Testis (tissue), 3 donors: Measurements from ENCODE around the gene PLCXD1. TPM values are rescaled to one million over a fixed set of nuclear protein-coding genes. Genes with fewer than 3 reads are reported as not detected.
"Not testable (repeated sequence)": the region's sequence is repeated elsewhere in the genome, so short reads cannot be mapped to it uniquely, and the experiment has no call there.

Source experiments
- DNase-seq: peaks from one replicate; pipeline ENCODE4 v3.0.0-alpha.2; 2019
- H3K27ac ChIP-seq, 2 donors: fragments of 200-600 bp; sonication (generic); one replicate each; pipeline ENCODE4 v1.5.1; 2019
- H3K27me3 ChIP-seq: fragments of 200-600 bp; sonication (generic); one replicate; pipeline ENCODE4 v1.5.1; 2019
- H3K36me3 ChIP-seq: fragments of 200-600 bp; sonication (generic); one replicate; pipeline ENCODE4 v1.5.1; 2017; ENCODE audit warnings: low read depth; ENCODE audit errors: missing control alignments
- H3K4me1 ChIP-seq: fragments of 200-600 bp; sonication (generic); one replicate; pipeline ENCODE4 v1.5.1; 2019
- H3K4me3 ChIP-seq, 2 donors: fragments of 200-600 bp; sonication (generic); one replicate each; pipeline ENCODE4 v1.5.1; 2017 to 2019
- H3K9me3 ChIP-seq: fragments of 200-600 bp; sonication (generic); one replicate; pipeline ENCODE4 v1.5.1; 2017
- POLR2A ChIP-seq: fragments of 450-650 bp; IDR thresholded peaks from one replicate; pipeline ENCODE4 v1.6.1; 2017; ENCODE audit warnings: antibody characterized with exemption, mild to moderate bottlenecking, moderate library complexity
- WGBS, 2 donors: methylation state at CpG; one replicate each; pipeline ENCODE4 v1.1.5; 2018; 5-methylcytosine and 5-hydroxymethylcytosine counted together
- intact Hi-C: fragments of 100-400 bp; cut with DNase I; formaldehyde crosslinking; loops from one replicate; pipeline ENCODE4 v1.15.1; 2023; ENCODE audit warnings: low total_unique reads
- polyA plus RNA-seq: library from polyadenylated mRNA; stranded (reverse); fragments of 350-450 nt; fragmentation: Illumina TruSeq; extraction: RNeasy Lipid Tissue Mini Kit (QIAGEN cat#74804); gene quantifications from one replicate; pipeline ENCODE4 v1.2.3, GENCODE V29; 2014; ENCODE audit warnings: low read depth, low replicate concordance; ENCODE audit not compliant: insufficient read depth
- total RNA-seq, 2 donors: library from RNA; depleted of rRNA; stranded (reverse); fragments of >200 nt; gene quantifications; one replicate each; pipeline ENCODE4 v1.2.3, GENCODE V29; 2016
- TF ChIP-seq, protein P1 (sequence below), 3 experiments: fragments of 450-650 bp in 2 of 3; fragments of 200-600 bp in 1 of 3; sonication (generic) in 1 of 3; IDR thresholded peaks; one replicate each; pipeline ENCODE4 v1.5.1; 2016 to 2019; ENCODE audit warnings: antibody characterized with exemption in 3 of 3, mild to moderate bottlenecking in 2 of 3, moderate library complexity in 1 of 3

Gene PLCXD1
- total and polyA plus RNA-seq, 3 donors from 2014 or later: 14.6 to 24.0 (median 15.7) TPM

DNA sequence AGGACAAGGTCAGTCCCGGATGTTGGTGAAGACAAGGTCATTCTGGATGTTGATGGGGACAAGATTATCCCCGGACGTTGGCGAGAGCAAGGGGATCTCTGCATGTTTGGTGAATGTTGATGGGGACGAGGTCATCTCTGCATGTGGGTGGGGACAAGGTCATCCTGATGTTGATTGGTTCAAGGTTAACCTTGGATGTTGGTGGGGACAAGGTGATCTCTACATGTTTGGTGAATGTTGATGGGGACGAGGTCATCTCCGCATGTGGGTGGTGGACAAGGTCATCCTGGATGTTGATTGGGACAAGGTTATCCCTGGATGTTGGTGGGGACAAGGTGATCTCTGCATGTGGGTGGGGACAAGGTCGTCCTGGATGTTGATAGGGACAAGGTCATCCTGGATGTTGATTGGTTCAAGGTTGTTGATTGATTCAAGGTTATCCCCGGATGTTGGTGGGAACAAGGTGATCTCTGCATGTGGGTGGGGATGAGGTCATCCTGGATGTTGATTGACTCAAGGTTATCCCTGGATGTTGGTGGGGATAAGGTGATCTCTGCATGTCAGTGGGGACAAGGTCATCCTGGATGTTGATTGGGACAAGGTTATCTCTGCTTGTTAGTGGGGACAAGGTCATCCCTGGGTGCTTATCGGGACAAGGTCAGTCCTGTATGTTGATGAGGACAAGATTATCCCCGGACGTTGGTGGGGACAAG lies 28.8 kb upstream of the PLCXD1 start:
- intact Hi-C loops: no loop called here
- TF ChIP-seq, protein P1, sequence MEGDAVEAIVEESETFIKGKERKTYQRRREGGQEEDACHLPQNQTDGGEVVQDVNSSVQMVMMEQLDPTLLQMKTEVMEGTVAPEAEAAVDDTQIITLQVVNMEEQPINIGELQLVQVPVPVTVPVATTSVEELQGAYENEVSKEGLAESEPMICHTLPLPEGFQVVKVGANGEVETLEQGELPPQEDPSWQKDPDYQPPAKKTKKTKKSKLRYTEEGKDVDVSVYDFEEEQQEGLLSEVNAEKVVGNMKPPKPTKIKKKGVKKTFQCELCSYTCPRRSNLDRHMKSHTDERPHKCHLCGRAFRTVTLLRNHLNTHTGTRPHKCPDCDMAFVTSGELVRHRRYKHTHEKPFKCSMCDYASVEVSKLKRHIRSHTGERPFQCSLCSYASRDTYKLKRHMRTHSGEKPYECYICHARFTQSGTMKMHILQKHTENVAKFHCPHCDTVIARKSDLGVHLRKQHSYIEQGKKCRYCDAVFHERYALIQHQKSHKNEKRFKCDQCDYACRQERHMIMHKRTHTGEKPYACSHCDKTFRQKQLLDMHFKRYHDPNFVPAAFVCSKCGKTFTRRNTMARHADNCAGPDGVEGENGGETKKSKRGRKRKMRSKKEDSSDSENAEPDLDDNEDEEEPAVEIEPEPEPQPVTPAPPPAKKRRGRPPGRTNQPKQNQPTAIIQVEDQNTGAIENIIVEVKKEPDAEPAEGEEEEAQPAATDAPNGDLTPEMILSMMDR (IDR thresholded peaks at IDR 0.05): no peak
- TF ChIP-seq POLR2A: no peak
- H3K4me1 ChIP-seq: no peaks in the 10 kb centered on the region
- DNase-seq: no peak
- H3K4me3 ChIP-seq: no peak overlapping the region
- no peaks in the 10 kb centered on the region for H3K27me3 ChIP-seq
- H3K27ac ChIP-seq: no peak overlapping the region
- H3K36me3 ChIP-seq: no peaks in the 10 kb centered on the region
- H3K9me3 ChIP-seq: no peaks in the 10 kb centered on the region
- WGBS, 2 donors: 70 to 84% methylated on average over 12 of the region's 12 CpGs

DNA sequence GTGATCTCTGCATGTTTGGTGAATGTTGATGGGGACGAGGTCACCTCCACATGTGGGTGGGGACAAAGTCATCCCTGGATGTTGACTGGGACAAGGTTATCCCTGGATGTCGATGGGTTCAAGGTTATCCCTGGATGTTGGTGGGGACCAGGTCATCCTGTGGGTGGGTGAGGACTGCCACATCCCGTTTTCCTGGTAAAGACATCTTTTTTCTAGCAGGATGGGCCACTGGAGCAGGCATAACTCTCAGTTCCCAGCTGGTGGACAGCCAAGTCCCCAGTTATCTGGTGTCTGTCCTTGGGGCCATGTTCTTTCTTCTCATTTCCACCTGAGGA lies 28.3 kb upstream of the PLCXD1 start:
- WGBS, 2 donors: 86 to 93% methylated on average over 2 to 3 of the region's 3 CpGs
- H3K36me3 ChIP-seq: no peaks in the 10 kb centered on the region
- no peaks in the 10 kb centered on the region for H3K9me3 ChIP-seq
- no peak overlapping the region for H3K4me3 ChIP-seq
- H3K27ac ChIP-seq: no peak overlapping the region
- no peak for TF ChIP-seq POLR2A
- no peak for DNase-seq
- H3K4me1 ChIP-seq: no peaks in the 10 kb centered on the region
- intact Hi-C loops: no loop called here
- H3K27me3 ChIP-seq: no peaks in the 10 kb centered on the region

DNA sequence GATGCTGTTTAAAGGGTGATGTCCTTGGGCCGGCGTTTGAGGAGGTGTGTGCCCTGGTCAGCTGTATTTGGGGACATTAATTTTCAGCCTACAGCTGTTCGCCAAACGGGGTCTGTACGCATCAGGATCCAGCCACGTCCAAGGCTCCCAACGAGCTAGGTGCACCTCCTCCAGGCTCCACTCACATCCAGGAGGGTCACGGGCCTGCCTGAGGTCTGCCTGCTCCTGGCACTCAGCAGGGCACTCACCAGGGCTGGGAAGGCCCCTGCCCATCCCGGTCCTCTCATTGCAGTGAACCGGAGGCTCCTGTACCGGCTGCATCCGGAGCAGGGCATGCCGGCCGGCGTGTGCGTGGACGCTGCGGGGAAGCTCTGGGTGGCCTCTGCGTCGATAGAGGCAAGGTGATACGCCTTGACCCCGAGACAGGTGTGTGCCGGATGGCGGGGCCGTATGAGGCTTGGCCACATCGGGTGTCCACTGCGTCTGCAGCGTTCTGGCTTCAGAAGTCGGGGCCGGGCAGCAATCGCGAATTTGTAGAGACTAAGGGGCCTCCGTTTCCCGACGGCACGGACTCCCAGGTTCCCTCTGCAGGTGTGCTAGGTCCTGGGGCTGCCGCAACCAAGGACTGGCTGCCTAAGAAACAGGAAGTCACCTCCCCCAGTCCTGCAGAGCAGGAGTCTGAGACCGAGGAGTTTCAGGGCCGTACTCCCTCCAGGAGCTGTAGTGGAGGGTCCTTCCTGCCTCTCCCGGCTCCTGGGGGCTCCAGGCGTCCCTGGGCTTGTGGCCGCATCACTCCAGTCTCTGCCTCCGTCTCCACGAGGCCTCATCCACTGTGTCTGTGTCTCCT lies 27.5 kb upstream of the PLCXD1 start:
- 89 to 92% methylated on average over 34 to 44 of the region's 44 CpGs for WGBS, 2 donors
- intact Hi-C loops: no loop called here
- H3K27me3 ChIP-seq: no peaks in the 10 kb centered on the region
- H3K36me3 ChIP-seq: no peaks in the 10 kb centered on the region
- no peaks in the 10 kb centered on the region for H3K9me3 ChIP-seq
- no peaks in the 10 kb centered on the region for H3K4me1 ChIP-seq
- no peak overlapping the region for H3K27ac ChIP-seq
- no peak overlapping the region for H3K4me3 ChIP-seq
- TF ChIP-seq, protein P1 (IDR thresholded peaks at IDR 0.05): no peak
- no peak for TF ChIP-seq POLR2A
- DNase-seq: no peak

- H3K9me3 ChIP-seq: no peaks in the 10 kb centered on the region
- 87 to 95% methylated on average over 17 to 26 of the region's 27 CpGs for WGBS, 2 donors
- no peak for TF ChIP-seq POLR2A
- TF ChIP-seq, protein P1 (IDR thresholded peaks at IDR 0.05): no peak
- no peak overlapping the region for H3K4me3 ChIP-seq
- DNase-seq: no peak
- no peaks in the 10 kb centered on the region for H3K27me3 ChIP-seq
- H3K36me3 ChIP-seq: no peaks in the 10 kb centered on the region
- no peaks in the 10 kb centered on the region for H3K4me1 ChIP-seq
- intact Hi-C loops: no loop called here
- no peak overlapping the region for H3K27ac ChIP-seq
Observed at GRCh38 chrX:254630-255215, 26.5 kb upstream of the PLCXD1 start.

DNA sequence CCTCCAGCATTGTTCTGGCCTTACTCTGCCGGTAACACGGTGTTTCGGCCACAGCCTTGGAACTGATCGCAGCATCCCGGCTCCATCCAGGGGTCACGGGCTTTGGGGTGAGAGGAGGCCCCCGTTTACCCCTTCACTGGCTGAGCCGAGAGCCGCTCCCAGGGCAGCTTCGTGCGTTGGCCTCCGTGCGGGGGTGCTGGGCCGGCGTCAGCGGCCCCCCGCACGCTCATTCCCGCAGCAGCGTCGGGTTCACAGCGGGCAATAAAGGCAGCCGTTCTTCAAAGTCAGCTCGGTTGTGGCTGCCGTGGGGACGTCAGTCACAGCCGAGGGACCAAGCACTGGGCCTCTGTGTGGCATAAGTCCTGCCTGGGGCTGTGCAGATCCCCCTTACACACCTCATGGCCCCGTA lies 25.3 kb upstream of the PLCXD1 start:
- intact Hi-C loops: no loop called here
- Histone ChIP-seq H3K27me3 (no peaks in the 10 kb centered on the region), H3K4me1 (no peaks in the 10 kb centered on the region), H3K36me3 (no peaks in the 10 kb centered on the region), H3K27ac (no peak overlapping the region), H3K9me3 (no peaks in the 10 kb centered on the region), H3K4me3 (no peak overlapping the region)
- WGBS, 2 donors: 63 to 75% methylated on average over 20 to 27 of the region's 28 CpGs
- TF ChIP-seq, protein P1 (IDR thresholded peaks at IDR 0.05): no peak
- no peak for TF ChIP-seq POLR2A
- DNase-seq: no peak

DNA sequence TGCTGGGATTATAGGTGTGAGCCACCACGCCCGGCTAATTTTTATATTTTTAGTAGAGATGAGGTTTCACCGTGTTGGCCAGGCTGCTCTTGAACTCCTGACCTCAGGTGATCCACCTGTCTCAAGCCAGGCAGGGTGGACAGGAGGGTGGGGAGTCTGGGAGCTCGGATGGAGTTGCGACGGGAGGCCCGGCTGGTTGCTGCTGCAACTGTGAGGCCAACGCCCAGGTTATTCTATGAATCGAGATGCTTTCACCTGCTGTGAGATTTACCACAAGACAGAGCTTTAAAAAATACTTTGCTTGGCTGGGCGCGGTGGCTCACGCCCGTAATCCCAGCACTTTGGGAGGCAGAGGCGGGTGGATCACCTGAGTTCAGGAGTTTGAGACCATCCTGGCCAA lies 24.1 kb upstream of the PLCXD1 start:
- H3K9me3 ChIP-seq, intact Hi-C loops, H3K27ac ChIP-seq, H3K4me1 ChIP-seq, DNase-seq, H3K27me3 ChIP-seq, H3K4me3 ChIP-seq, H3K36me3 ChIP-seq: not testable (repeated sequence)
- WGBS, 2 donors: 91% methylated on average over 14 of the region's 14 CpGs
